ENCODE measurements around the gene LRRC74B. TPM values are rescaled to one million over a fixed set of nuclear protein-coding genes. Genes with fewer than 3 reads are reported as not detected.
"Not testable (repeated sequence)": the region's sequence is repeated elsewhere in the genome, so short reads cannot be mapped to it uniquely, and the experiment has no call there.

Gene LRRC74B
- total RNA-seq, 2 donors from 2014 or later = not detected

GRCh38 chr22:21031545-21032036, 14.2 kb upstream of the LRRC74B start:
- peaks cover 13% of the 10 kb centered on the region for H3K27me3 Mint-ChIP-seq (ENCODE audit: low read depth)
- peak overlapping the region in 1 of 2 donors; percentile 52 for H3K4me3 Mint-ChIP-seq
- H3K9me3 Mint-ChIP-seq = no peaks in the 10 kb centered on the region
- peaks cover 7% of the 10 kb centered on the region for H3K4me1 Mint-ChIP-seq (ENCODE audit: low read depth)
- no peaks in the 10 kb centered on the region for H3K36me3 Mint-ChIP-seq (ENCODE audit: insufficient read depth in 2 of 2)
- no peak overlapping the region for H3K27ac Mint-ChIP-seq
- DNase-seq (no peak), ATAC-seq (replicated peaks in 1 of 2) (no peak)

GRCh38 chr22:21032037-21032867, 13.5 kb upstream of the LRRC74B start, which contains the start of gene SLC7A4:
SLC7A4 (minus strand) TSS chr22:21032561; CDS start chr22:21031812, 749 bp downstream.
- Mint-ChIP-seq H3K9me3 (no peaks in the 10 kb centered on the region), H3K4me1 (ENCODE audit: low read depth) (peaks cover 7% of the 10 kb centered on the region), H3K36me3 (ENCODE audit: insufficient read depth in 2 of 2) (no peaks in the 10 kb centered on the region), H3K4me3 (peak within 1 kb of the TSS; percentile 9 to 52), H3K27ac (no peak within 1 kb of the TSS), H3K27me3 (ENCODE audit: low read depth) (peaks cover 13% of the 10 kb centered on the region)
- ATAC-seq (replicated peaks in 1 of 2) (no peak), DNase-seq (no peak)

- no peak overlapping the region for H3K27ac Mint-ChIP-seq
- no peak for ATAC-seq (replicated peaks in 1 of 2)
- no peak for DNase-seq
- no peaks in the 10 kb centered on the region for H3K9me3 Mint-ChIP-seq
- H3K4me1 Mint-ChIP-seq (ENCODE audit: low read depth) = peaks cover 7% of the 10 kb centered on the region
- no peak overlapping the region for H3K4me3 Mint-ChIP-seq
- H3K36me3 Mint-ChIP-seq (ENCODE audit: insufficient read depth in 2 of 2) = no peaks in the 10 kb centered on the region
- peaks cover 13% of the 10 kb centered on the region for H3K27me3 Mint-ChIP-seq (ENCODE audit: low read depth)
These were observed 12.7 kb upstream of the LRRC74B start for GRCh38 chr22:21032868-21033688.

- Mint-ChIP-seq H3K9me3 (no peaks in the 10 kb centered on the region), H3K27me3 (ENCODE audit: low read depth) (peaks cover 13% of the 10 kb centered on the region), H3K36me3 (ENCODE audit: insufficient read depth in 2 of 2) (no peaks in the 10 kb centered on the region), H3K27ac (no peak overlapping the region), H3K4me3 (no peak overlapping the region), H3K4me1 (ENCODE audit: low read depth) (peaks cover 7% of the 10 kb centered on the region)
- ATAC-seq (replicated peaks in 1 of 2) (peak; percentile 90 to 93), DNase-seq (no peak)
These were observed 11.9 kb upstream of the LRRC74B start for GRCh38 chr22:21033895-21034294.

GRCh38 chr22:21034989-21035388, 10.8 kb upstream of the LRRC74B start:
- H3K27me3 Mint-ChIP-seq (ENCODE audit: low read depth) = peaks cover 7% of the 10 kb centered on the region
- no peak overlapping the region for H3K27ac Mint-ChIP-seq
- no peaks in the 10 kb centered on the region for H3K9me3 Mint-ChIP-seq
- H3K4me3 Mint-ChIP-seq = no peak overlapping the region
- H3K4me1 Mint-ChIP-seq (ENCODE audit: low read depth) = peaks cover 7% of the 10 kb centered on the region
- DNase-seq = no peak
- H3K36me3 Mint-ChIP-seq (ENCODE audit: insufficient read depth in 2 of 2) = no peaks in the 10 kb centered on the region
- ATAC-seq (replicated peaks in 1 of 2) = no peak

- DNase-seq (no peak), ATAC-seq (replicated peaks in 1 of 2) (no peak)
- no peaks in the 10 kb centered on the region for H3K36me3 Mint-ChIP-seq (ENCODE audit: insufficient read depth in 2 of 2)
- peaks cover 13% of the 10 kb centered on the region for H3K4me1 Mint-ChIP-seq (ENCODE audit: low read depth)
- no peak overlapping the region for H3K27ac Mint-ChIP-seq
- no peaks in the 10 kb centered on the region for H3K9me3 Mint-ChIP-seq
- no peak overlapping the region for H3K4me3 Mint-ChIP-seq
- peaks cover 9% of the 10 kb centered on the region for H3K27me3 Mint-ChIP-seq (ENCODE audit: low read depth)
These were observed 7.3 kb upstream of the LRRC74B start for GRCh38 chr22:21038405-21038804.

- H3K4me3 Mint-ChIP-seq; H3K9me3 Mint-ChIP-seq; H3K27ac Mint-ChIP-seq; H3K36me3 Mint-ChIP-seq (ENCODE audit: insufficient read depth in 2 of 2); ATAC-seq (replicated peaks in 1 of 2); H3K4me1 Mint-ChIP-seq (ENCODE audit: low read depth); DNase-seq: not testable (repeated sequence)
- peaks cover 12% of the 10 kb centered on the region for H3K27me3 Mint-ChIP-seq (ENCODE audit: low read depth)
These were observed 6.6 kb upstream of the LRRC74B start for GRCh38 chr22:21039158-21039557.

- H3K27ac Mint-ChIP-seq = no peak overlapping the region
- H3K4me3 Mint-ChIP-seq = no peak overlapping the region
- no peak for DNase-seq
- H3K4me1 Mint-ChIP-seq (ENCODE audit: low read depth) = peaks cover 24% of the 10 kb centered on the region
- no peaks in the 10 kb centered on the region for H3K9me3 Mint-ChIP-seq
- H3K27me3 Mint-ChIP-seq (ENCODE audit: low read depth) = peaks cover 20% of the 10 kb centered on the region
- no peak for ATAC-seq (replicated peaks in 1 of 2)
- no peaks in the 10 kb centered on the region for H3K36me3 Mint-ChIP-seq (ENCODE audit: insufficient read depth in 2 of 2)
These were observed 3.8 kb upstream of the LRRC74B start for GRCh38 chr22:21041937-21042336.

- no peak overlapping the region for H3K27ac Mint-ChIP-seq
- no peak for DNase-seq
- no peaks in the 10 kb centered on the region for H3K9me3 Mint-ChIP-seq
- no peaks in the 10 kb centered on the region for H3K36me3 Mint-ChIP-seq (ENCODE audit: insufficient read depth in 2 of 2)
- no peak for ATAC-seq (replicated peaks in 1 of 2)
- peaks cover 24% of the 10 kb centered on the region for H3K4me1 Mint-ChIP-seq (ENCODE audit: low read depth)
- H3K27me3 Mint-ChIP-seq (ENCODE audit: low read depth) = peaks cover 20% of the 10 kb centered on the region
- no peak overlapping the region for H3K4me3 Mint-ChIP-seq
These were observed 2.5 kb upstream of the LRRC74B start for GRCh38 chr22:21042978-21043859.

- H3K27me3 Mint-ChIP-seq (ENCODE audit: low read depth) = peaks cover 20% of the 10 kb centered on the region
- H3K27ac Mint-ChIP-seq = no peak overlapping the region
- no peaks in the 10 kb centered on the region for H3K36me3 Mint-ChIP-seq (ENCODE audit: insufficient read depth in 2 of 2)
- H3K9me3 Mint-ChIP-seq = no peaks in the 10 kb centered on the region
- peaks cover 24% of the 10 kb centered on the region for H3K4me1 Mint-ChIP-seq (ENCODE audit: low read depth)
- H3K4me3 Mint-ChIP-seq = no peak overlapping the region
- no peak for DNase-seq
- no peak for ATAC-seq (replicated peaks in 1 of 2)
These were observed 1.7 kb upstream of the LRRC74B start for GRCh38 chr22:21043860-21044535.

GRCh38 chr22:21044931-21045584, 688 bp upstream of the LRRC74B start:
- no peak for DNase-seq
- H3K27ac Mint-ChIP-seq = no peak overlapping the region
- H3K9me3 Mint-ChIP-seq = no peaks in the 10 kb centered on the region
- peaks cover 20% of the 10 kb centered on the region for H3K27me3 Mint-ChIP-seq (ENCODE audit: low read depth)
- peak; percentile 35 to 50 for ATAC-seq (replicated peaks in 1 of 2)
- H3K4me1 Mint-ChIP-seq (ENCODE audit: low read depth) = peaks cover 24% of the 10 kb centered on the region
- H3K4me3 Mint-ChIP-seq = peak overlapping the region; percentile 84 to 85
- H3K36me3 Mint-ChIP-seq (ENCODE audit: insufficient read depth in 2 of 2) = no peaks in the 10 kb centered on the region
